K562 (cell line): Measurements from ENCODE around the gene EDEM2. TPM values are rescaled to one million over a fixed set of nuclear protein-coding genes. Genes with fewer than 3 reads are reported as not detected.
A peak's percentile ranks its signal among the peaks of the same experiment; 100 is the strongest.

Experiments used
- ATAC-seq: fragments of 200-7000 bp; cut with Tn5 transposase; 3 replicates; pipeline ENCODE4 v1.9.1; 2020; ENCODE audit warnings: moderate library complexity
- BruUV-seq: library from RNA; stranded (reverse); fragments of 400-500 nt; replicated peaks from 2 replicates; lab custom pipeline; 2021; lab: Mats Ljungman, UMichigan
- CTCF ChIA-PET: fragments of 300-600 bp; formaldehyde crosslinking; extraction: SDS; loops from one replicate; lab custom pipeline; 2021; ENCODE audit warnings: low intra/inter-chr PET ratio; lab: Yijun Ruan, JAX
- POLR2A ChIA-PET: fragments of 300-600, 350-650 bp; sonication (Branson Sonifier 250); formaldehyde crosslinking; extraction: SDS; loops from one replicate; lab custom pipeline; 2021; ENCODE audit warnings: antibody characterized with exemption, inconsistent platforms; lab: Yijun Ruan, JAX
- DNase-seq, 4 experiments: peaks; one replicate each; pipeline versions ENCODE4 v3.0.0 to v3.0.0-alpha.2; 2011 to 2018; ENCODE audit warnings: low spot score in 3 of 4, mixed read lengths in 3 of 4; ENCODE audit errors: extremely low read depth in 1 of 4
- FAIRE-seq: peaks from 2 replicates; lab custom pipeline; 2011; peaks lifted over from hg19 to GRCh38; lab: Jason Lieb, UNC
- H2AFZ ChIP-seq: 2 replicates; pipeline ENCODE4 v1.6.0; 2011; ENCODE audit warnings: low read depth, low read length, control low read depth, inconsistent platforms
- H3K27ac ChIP-seq: fragments of 200-600 bp; 3 replicates; pipeline ENCODE4 v1.8.0; 2011; ENCODE audit warnings: low read depth, mild to moderate bottlenecking, control low read depth, inconsistent platforms, low read length, moderate library complexity, mixed read lengths; ENCODE audit errors: extremely low read depth
- H3K27me3 ChIP-seq, 2 experiments: fragments of 300-600 bp in 1 of 2; 2 replicates in 1 of 2; 3 replicates in 1 of 2; pipeline versions ENCODE4 v1.6.0 to v1.8.0; 2011; ENCODE audit warnings: inconsistent platforms in 2 of 2, low read length in 2 of 2, mild to moderate bottlenecking in 1 of 2, mixed read lengths in 1 of 2, moderate library complexity in 1 of 2; ENCODE audit not compliant: control insufficient read depth in 2 of 2, insufficient read depth in 2 of 2
- H3K36me3 ChIP-seq: fragments of 300-600 bp; 3 replicates; pipeline ENCODE4 v1.8.0; 2011; ENCODE audit warnings: mild to moderate bottlenecking, low read length, inconsistent platforms; ENCODE audit not compliant: control insufficient read depth, insufficient read depth
- H3K4me1 ChIP-seq, 2 experiments: fragments of 200-600 bp in 1 of 2; replicated peaks in 1 of 2; 2 replicates in 1 of 2; 3 replicates in 1 of 2; pipeline versions ENCODE4 v1.5.1 to v1.8.0; 2011; ENCODE audit warnings: inconsistent platforms in 2 of 2, low read length in 2 of 2, mild to moderate bottlenecking in 1 of 2, mixed read lengths in 1 of 2, moderate library complexity in 1 of 2; ENCODE audit not compliant: control insufficient read depth in 2 of 2, insufficient read depth in 2 of 2
- H3K4me2 ChIP-seq: 2 replicates; pipeline ENCODE4 v1.6.1; 2011; ENCODE audit warnings: low read length, control low read depth, inconsistent platforms, mixed read lengths; ENCODE audit not compliant: insufficient read depth
- H3K4me3 ChIP-seq: fragments of 200-600 bp; sonication (generic), shearing (Covaris generic); 2 replicates; pipeline ENCODE4 v1.5.1; 2016; ENCODE audit warnings: control low read depth, inconsistent platforms
- H3K79me2 ChIP-seq: fragments of 200-600 bp; 3 replicates; pipeline ENCODE4 v1.8.0; 2011; ENCODE audit warnings: low read length, inconsistent platforms; ENCODE audit not compliant: control insufficient read depth, insufficient read depth
- H3K9ac ChIP-seq, 2 experiments: 2 replicates each; pipeline versions ENCODE4 v1.6.0 to v1.6.1; 2011; ENCODE audit warnings: low read depth in 2 of 2, low read length in 2 of 2, control low read depth in 1 of 2, inconsistent platforms in 1 of 2, mild to moderate bottlenecking in 1 of 2, mixed read lengths in 1 of 2; ENCODE audit not compliant: insufficient read depth in 1 of 2
- H3K9me1 ChIP-seq: one replicate; pipeline ENCODE4 v1.6.0; 2011; ENCODE audit warnings: inconsistent platforms, mild to moderate bottlenecking, low read length, moderate library complexity; ENCODE audit not compliant: control insufficient read depth, insufficient read depth
- H3K9me3 ChIP-seq: replicated peaks from 2 replicates; pipeline ENCODE4 v1.5.1; 2011; ENCODE audit warnings: low read depth, low read length, inconsistent platforms; ENCODE audit not compliant: control insufficient read depth, insufficient read depth
- H4K20me1 ChIP-seq: replicated peaks from 2 replicates; pipeline ENCODE4 v1.6.1; 2011; ENCODE audit warnings: low read length, inconsistent platforms, mixed read lengths; ENCODE audit not compliant: control insufficient read depth, insufficient read depth
- ADNP ChIP-seq: fragments of 200-800 bp; sonication (Bioruptor generic); IDR thresholded peaks from 2 replicates; pipeline ENCODE4 v1.6.1; 2016; ENCODE audit warnings: missing genetic modification characterization, missing compliant biosample characterization
- BCOR ChIP-seq: fragments of 450-650 bp; IDR thresholded peaks from 2 replicates; pipeline ENCODE4 v1.6.1; 2016
- CEBPG ChIP-seq, 3 experiments: fragments of 200-800 bp in 1 of 3; sonication (Bioruptor generic) in 1 of 3; sonication (generic) in 1 of 3; formaldehyde crosslinking in 1 of 3; IDR thresholded peaks in 2 of 3; conservative IDR thresholded peaks in 1 of 3; 2 replicates each; pipeline versions ENCODE4 v1.6.1 to v1.8.0; 2016 to 2022; ENCODE audit warnings: missing compliant biosample characterization in 2 of 3, missing genetic modification characterization in 2 of 3, mild to moderate bottlenecking in 1 of 3, missing genetic modification reagents in 1 of 3
- HLTF ChIP-seq: fragments of 450-650 bp; IDR thresholded peaks from 2 replicates; pipeline ENCODE4 v1.6.1; 2016
- KDM1A ChIP-seq, 2 experiments: fragments of 450-650 bp; IDR thresholded peaks; 2 replicates each; pipeline ENCODE4 v1.6.1; 2016; ENCODE audit warnings: mild to moderate bottlenecking in 2 of 2
- MYNN ChIP-seq, 2 experiments: sonication (generic); formaldehyde crosslinking in 1 of 2; IDR thresholded peaks; 2 replicates each; pipeline versions ENCODE4 v1.5.0 to v1.6.1; 2016 to 2020; ENCODE audit warnings: antibody characterized with exemption in 1 of 2, missing genetic modification reagents in 1 of 2
- RBBP5 ChIP-seq: fragments of 200-600 bp; sonication (generic); IDR thresholded peaks from 2 replicates; pipeline ENCODE4 v1.6.1; 2012; ENCODE audit warnings: borderline replicate concordance, mild to moderate bottlenecking, low read length, control low read depth, inconsistent platforms; ENCODE audit not compliant: insufficient read depth, poor library complexity, severe bottlenecking
- RBM25 ChIP-seq: fragments of 200-400 bp; formaldehyde crosslinking; IDR thresholded peaks from 2 replicates; pipeline ENCODE4 v1.6.1; 2018; ENCODE audit warnings: low read length, low read depth, moderate library complexity; ENCODE audit not compliant: severe bottlenecking
- SRSF1 ChIP-seq: fragments of 200-400 bp; formaldehyde crosslinking; IDR thresholded peaks from 2 replicates; pipeline ENCODE4 v1.6.1; 2017; ENCODE audit warnings: mild to moderate bottlenecking, low read depth, low read length, moderate library complexity
- ZNF165 ChIP-seq: fragments of 250-450 bp; sonication (Bioruptor Pico); IDR thresholded peaks from 2 replicates; pipeline ENCODE4 v1.4.0; 2020; ENCODE audit warnings: borderline replicate concordance
- ZNF324 ChIP-seq: fragments of 250-450 bp; sonication (Bioruptor Pico); IDR thresholded peaks from 2 replicates; pipeline ENCODE4 v1.4.0; 2020; ENCODE audit warnings: mild to moderate bottlenecking
- WGBS: fragments of 100-300 bp; shearing (Covaris generic); methylation state at CpG from one replicate; pipeline ENCODE4 v1.1.6; 2016; ENCODE audit warnings: low coverage, mixed read lengths; ENCODE audit not compliant: insufficient coverage; ENCODE audit errors: missing lambda C conversion rate; 5-methylcytosine and 5-hydroxymethylcytosine counted together
- in situ Hi-C: fragments of 300-500 bp; cut with MboI; formaldehyde crosslinking; loops from 4 replicates; pipeline ENCODE4 v1.15.0; 2018; ENCODE audit warnings: inconsistent platforms, mixed read lengths
- intact Hi-C: fragments of 100-400 bp; cut with micrococcal nuclease; formaldehyde crosslinking; loops from 2 replicates; pipeline ENCODE4 v1.14.2; 2022
- polyA plus RNA-seq, 8 experiments: library from polyadenylated mRNA; depleted of rRNA in 4 of 8; stranded (reverse) in 5 of 8; unstranded in 3 of 8; fragments of >200 nt; fragmentation: Nextera tagmentation in 2 of 8; fragmentation: Illumina TruSeq in 1 of 8; extraction: Ambion mirVana in 2 of 8; extraction: Trizol in 1 of 8; gene quantifications; 2 replicates each; pipeline versions ENCODE4 v1.2.1 to v1.2.3, GENCODE V29; 2011 to 2014; ENCODE audit warnings: inconsistent platforms in 1 of 8, missing spikeins in 1 of 8
- total RNA-seq, 7 experiments: library from RNA; depleted of rRNA in 6 of 7; stranded (reverse); fragments of >200 nt in 6 of 7; fragmentation: Illumina TruSeq in 2 of 7; extraction: Trizol in 2 of 7; gene quantifications; 2 replicates each; pipeline versions ENCODE4 v1.2.1 to v1.2.3, GENCODE V29; 2011 to 2021; ENCODE audit warnings: low replicate concordance in 1 of 7
- TF ChIP-seq, protein P1 (sequence below): fragments of 450-650 bp; formaldehyde crosslinking; IDR thresholded peaks from 2 replicates; pipeline ENCODE4 v1.4.0; 2020; ENCODE audit warnings: mild to moderate bottlenecking, moderate library complexity
- TF ChIP-seq, protein P2 (sequence below): fragments of 200-800 bp; sonication (Bioruptor generic); IDR thresholded peaks from 2 replicates; pipeline ENCODE4 v1.6.1; 2017; ENCODE audit warnings: missing genetic modification characterization, missing compliant biosample characterization

EDEM2 gene
- total and polyA plus RNA-seq, 9 of the 15 experiments (the other 6 are each of a cell fraction or from before 2014, with no cell fraction given): 6.9 to 11.0 (median 9.7) TPM

DNA sequence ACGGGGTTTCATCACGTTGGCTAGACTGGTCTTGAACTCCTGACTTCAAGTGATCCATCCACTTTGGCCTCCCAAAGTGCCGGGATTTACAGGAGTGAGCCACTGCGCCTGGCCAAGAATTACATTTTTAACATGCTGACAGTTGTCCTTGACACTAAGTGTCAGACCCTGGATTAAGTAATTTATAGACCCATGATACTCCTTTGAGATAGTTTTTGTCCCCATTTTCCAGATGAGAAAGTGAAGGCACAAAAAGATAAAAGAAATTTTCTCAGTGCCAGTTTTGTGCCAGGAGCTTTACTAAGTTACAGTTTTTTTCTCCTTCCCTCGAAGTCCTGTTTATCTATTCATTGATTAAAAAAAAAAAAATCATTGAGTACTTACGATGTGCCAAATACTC lies 9.8 kb upstream of the EDEM2 start:
- no peak for FAIRE-seq
- Histone ChIP-seq H4K20me1 (no peaks in the 10 kb centered on the region), H3K36me3 (no peaks in the 10 kb centered on the region), H2AFZ (no peak overlapping the region), H3K9me1 (no peaks in the 10 kb centered on the region), H3K4me2 (no peak overlapping the region), H3K4me1 (no peaks in the 10 kb centered on the region; a peak in 1 of 5 replicates), H3K27me3 (no peaks in the 10 kb centered on the region), H3K4me3 (no peak overlapping the region), H3K9me3 (no peaks in the 10 kb centered on the region), H3K9ac (no peak overlapping the region), H3K27ac (no peak overlapping the region), H3K79me2 (no peaks in the 10 kb centered on the region)
- ChIA-PET CTCF (no interaction called here), POLR2A (interaction anchor here (0.6 to 1.0 kb wide), 2 partner anchors 10 to 296 kb away, joined by 3 read pairs; partner anchors contain the start of gene EDEM2)
- intact Hi-C loops: no loop called here
- BruUV-seq: no TSS peak
- DNase-seq: no peak
- no peak for ATAC-seq
- in situ Hi-C loops: no loop called here
- TF ChIP-seq MYNN (IDR thresholded peaks at IDR 0.05): no peak
- TF ChIP-seq MYNN (CRISPR knock-in tag; IDR thresholded peaks at IDR 0.05): no peak
- TF ChIP-seq, protein P1, sequence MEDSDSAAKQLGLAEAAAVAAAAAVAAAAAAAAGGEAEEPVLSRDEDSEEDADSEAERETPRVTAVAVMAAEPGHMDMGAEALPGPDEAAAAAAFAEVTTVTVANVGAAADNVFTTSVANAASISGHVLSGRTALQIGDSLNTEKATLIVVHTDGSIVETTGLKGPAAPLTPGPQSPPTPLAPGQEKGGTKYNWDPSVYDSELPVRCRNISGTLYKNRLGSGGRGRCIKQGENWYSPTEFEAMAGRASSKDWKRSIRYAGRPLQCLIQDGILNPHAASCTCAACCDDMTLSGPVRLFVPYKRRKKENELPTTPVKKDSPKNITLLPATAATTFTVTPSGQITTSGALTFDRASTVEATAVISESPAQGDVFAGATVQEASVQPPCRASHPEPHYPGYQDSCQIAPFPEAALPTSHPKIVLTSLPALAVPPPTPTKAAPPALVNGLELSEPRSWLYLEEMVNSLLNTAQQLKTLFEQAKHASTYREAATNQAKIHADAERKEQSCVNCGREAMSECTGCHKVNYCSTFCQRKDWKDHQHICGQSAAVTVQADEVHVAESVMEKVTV: no peak
- TF ChIP-seq CEBPG (CRISPR knock-in tag; IDR thresholded peaks at IDR 0.05): no peak
- TF ChIP-seq CEBPG (tag; conservative IDR thresholded peaks at IDR 0.05 in 1 of 2, IDR thresholded peaks at IDR 0.05 in 1 of 2): no peak
- peak; percentile 76; the same call in 1 of the 2 replicates for TF ChIP-seq BCOR
- TF ChIP-seq ZNF165 (CRISPR knock-in tag): no peak
- TF ChIP-seq ZNF324: no peak
- no peak for TF ChIP-seq RBBP5
- TF ChIP-seq SRSF1: no peak
- TF ChIP-seq HLTF: no peak
- TF ChIP-seq KDM1A (IDR thresholded peaks at IDR 0.05): peak; percentile 31 to 33; a peak in 1 of 4 replicates
- peak; percentile 81 for TF ChIP-seq RBM25
- TF ChIP-seq ADNP (tag): peak; percentile 77
- TF ChIP-seq, protein P2, sequence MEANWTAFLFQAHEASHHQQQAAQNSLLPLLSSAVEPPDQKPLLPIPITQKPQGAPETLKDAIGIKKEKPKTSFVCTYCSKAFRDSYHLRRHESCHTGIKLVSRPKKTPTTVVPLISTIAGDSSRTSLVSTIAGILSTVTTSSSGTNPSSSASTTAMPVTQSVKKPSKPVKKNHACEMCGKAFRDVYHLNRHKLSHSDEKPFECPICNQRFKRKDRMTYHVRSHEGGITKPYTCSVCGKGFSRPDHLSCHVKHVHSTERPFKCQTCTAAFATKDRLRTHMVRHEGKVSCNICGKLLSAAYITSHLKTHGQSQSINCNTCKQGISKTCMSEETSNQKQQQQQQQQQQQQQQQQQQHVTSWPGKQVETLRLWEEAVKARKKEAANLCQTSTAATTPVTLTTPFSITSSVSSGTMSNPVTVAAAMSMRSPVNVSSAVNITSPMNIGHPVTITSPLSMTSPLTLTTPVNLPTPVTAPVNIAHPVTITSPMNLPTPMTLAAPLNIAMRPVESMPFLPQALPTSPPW (CRISPR knock-in tag): no peak
- WGBS: 39% methylated on average over 6 of the region's 6 CpGs
